Measurements from ENCODE around the gene TRIM50.
"Not testable (repeated sequence)": the region's sequence is repeated elsewhere in the genome, so short reads cannot be mapped to it uniquely, and the experiment has no call there.

DNA sequence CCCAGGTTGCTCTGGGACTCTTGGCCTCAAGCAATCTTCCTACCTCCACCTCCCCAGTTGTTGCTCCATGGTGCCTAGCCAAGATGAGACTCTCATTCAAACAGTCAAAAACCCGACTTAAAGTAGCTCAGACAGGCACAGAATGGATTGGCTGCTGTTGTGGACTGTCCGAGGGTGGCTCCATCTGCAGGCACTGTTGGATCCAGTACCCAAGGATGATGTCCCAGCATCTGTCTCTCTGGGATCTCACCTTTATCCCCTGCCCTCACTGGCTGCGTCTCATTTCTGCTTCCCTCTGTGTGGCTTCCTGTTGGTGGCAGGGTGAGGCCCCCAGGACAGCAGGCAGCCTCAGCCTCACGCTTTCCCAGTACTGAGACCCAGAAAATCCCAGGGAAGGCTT, 48.4 kb upstream of the TRIM50 start:
- TF ChIP-seq, protein P1, sequence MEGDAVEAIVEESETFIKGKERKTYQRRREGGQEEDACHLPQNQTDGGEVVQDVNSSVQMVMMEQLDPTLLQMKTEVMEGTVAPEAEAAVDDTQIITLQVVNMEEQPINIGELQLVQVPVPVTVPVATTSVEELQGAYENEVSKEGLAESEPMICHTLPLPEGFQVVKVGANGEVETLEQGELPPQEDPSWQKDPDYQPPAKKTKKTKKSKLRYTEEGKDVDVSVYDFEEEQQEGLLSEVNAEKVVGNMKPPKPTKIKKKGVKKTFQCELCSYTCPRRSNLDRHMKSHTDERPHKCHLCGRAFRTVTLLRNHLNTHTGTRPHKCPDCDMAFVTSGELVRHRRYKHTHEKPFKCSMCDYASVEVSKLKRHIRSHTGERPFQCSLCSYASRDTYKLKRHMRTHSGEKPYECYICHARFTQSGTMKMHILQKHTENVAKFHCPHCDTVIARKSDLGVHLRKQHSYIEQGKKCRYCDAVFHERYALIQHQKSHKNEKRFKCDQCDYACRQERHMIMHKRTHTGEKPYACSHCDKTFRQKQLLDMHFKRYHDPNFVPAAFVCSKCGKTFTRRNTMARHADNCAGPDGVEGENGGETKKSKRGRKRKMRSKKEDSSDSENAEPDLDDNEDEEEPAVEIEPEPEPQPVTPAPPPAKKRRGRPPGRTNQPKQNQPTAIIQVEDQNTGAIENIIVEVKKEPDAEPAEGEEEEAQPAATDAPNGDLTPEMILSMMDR (IDR thresholded peaks at IDR 0.05): not testable (repeated sequence)
- not testable (repeated sequence) for TF ChIP-seq POLR2A, POLR2AphosphoS5 (IDR thresholded peaks at IDR 0.05)

All from stomach (tissue), 4 donors.